Measurements from ENCODE around the gene DGCR8.

The DGCR8 gene

GRCh38 chr22:20083891-20084546 lies 4.0 kb downstream of the DGCR8 start:
- TF ChIP-seq CTCF (IDR thresholded peaks at IDR 0.05; ENCODE audit: borderline replicate concordance, insufficient read depth, low read depth, low read length): no peak
- no peak overlapping the region for H3K4me3 ChIP-seq (ENCODE audit: low read depth, low read length)

- H3K4me3 ChIP-seq (ENCODE audit: low read depth, low read length): no peak overlapping the region
- peak; percentile 59; the same call in 1 of the 2 replicates for TF ChIP-seq CTCF (IDR thresholded peaks at IDR 0.05; ENCODE audit: borderline replicate concordance, insufficient read depth, low read depth, low read length)
These were observed 4.7 kb downstream of the DGCR8 start for GRCh38 chr22:20084547-20085413.

GRCh38 chr22:20085651-20086050 lies 5.6 kb downstream of the DGCR8 start:
- no peak for TF ChIP-seq CTCF (IDR thresholded peaks at IDR 0.05; ENCODE audit: borderline replicate concordance, insufficient read depth, low read depth, low read length)
- H3K4me3 ChIP-seq (ENCODE audit: low read depth, low read length): no peak overlapping the region

- no peak overlapping the region for H3K4me3 ChIP-seq (ENCODE audit: low read depth, low read length)
- no peak for TF ChIP-seq CTCF (IDR thresholded peaks at IDR 0.05; ENCODE audit: borderline replicate concordance, insufficient read depth, low read depth, low read length)
These were observed 6.1 kb downstream of the DGCR8 start for GRCh38 chr22:20086101-20086599.

GRCh38 chr22:20086763-20087162 lies 6.7 kb downstream of the DGCR8 start:
- no peak for TF ChIP-seq CTCF (IDR thresholded peaks at IDR 0.05; ENCODE audit: borderline replicate concordance, insufficient read depth, low read depth, low read length)
- H3K4me3 ChIP-seq (ENCODE audit: low read depth, low read length): no peak overlapping the region

GRCh38 chr22:20087319-20088262 lies 7.5 kb downstream of the DGCR8 start:
- H3K4me3 ChIP-seq (ENCODE audit: low read depth, low read length): no peak overlapping the region
- no peak for TF ChIP-seq CTCF (IDR thresholded peaks at IDR 0.05; ENCODE audit: borderline replicate concordance, insufficient read depth, low read depth, low read length)

Measured in GM12875 (cell line).